GM10248 (cell line): ENCODE data around the gene RUFY3.
A peak's percentile ranks its signal among the peaks of the same experiment; 100 is the strongest.

Experiments
- CTCF ChIA-PET: fragments of 300-600 bp; sonication (Branson Sonifier 250); formaldehyde crosslinking; extraction: SDS; loops from one replicate; lab custom pipeline; 2021; ENCODE audit warnings: antibody characterized with exemption; lab: Yijun Ruan, JAX
- POLR2A ChIA-PET: fragments of 350-650 bp; sonication (Branson Sonifier 250); formaldehyde crosslinking; extraction: SDS; loops from one replicate; lab custom pipeline; 2020; ENCODE audit warnings: antibody characterized with exemption; lab: Yijun Ruan, JAX
- DNase-seq: peaks from one replicate; pipeline ENCODE4 v3.0.0; 2012; ENCODE audit errors: extremely low spot score
- TF ChIP-seq, protein P1 (sequence below): IDR thresholded peaks from 2 replicates; pipeline ENCODE4 v1.5.1; 2012; ENCODE audit warnings: mild to moderate bottlenecking, low read depth; ENCODE audit errors: extremely low read depth, missing control alignments, control extremely low read depth

The RUFY3 gene

DNA sequence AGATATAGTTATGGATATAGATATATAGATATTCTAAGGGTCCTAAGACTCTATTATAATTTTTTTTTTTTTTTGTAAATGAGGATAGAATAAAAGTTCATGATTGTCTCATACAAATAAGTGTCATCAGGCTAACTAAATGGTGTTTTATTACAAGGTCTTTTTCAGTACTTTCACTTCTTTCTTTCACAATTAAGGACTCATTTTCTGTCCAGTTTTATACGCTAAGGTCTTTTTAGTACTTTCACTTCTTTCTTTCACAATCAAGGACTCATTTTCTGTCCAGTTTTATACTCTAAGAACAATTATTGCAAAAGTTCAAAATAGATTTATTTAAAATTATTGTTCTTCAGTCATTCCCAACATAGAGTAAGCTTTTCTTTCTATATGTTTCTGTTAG is 32.7 kb downstream of the RUFY3 start:
- peak; percentile 45 for DNase-seq
- TF ChIP-seq, protein P1, sequence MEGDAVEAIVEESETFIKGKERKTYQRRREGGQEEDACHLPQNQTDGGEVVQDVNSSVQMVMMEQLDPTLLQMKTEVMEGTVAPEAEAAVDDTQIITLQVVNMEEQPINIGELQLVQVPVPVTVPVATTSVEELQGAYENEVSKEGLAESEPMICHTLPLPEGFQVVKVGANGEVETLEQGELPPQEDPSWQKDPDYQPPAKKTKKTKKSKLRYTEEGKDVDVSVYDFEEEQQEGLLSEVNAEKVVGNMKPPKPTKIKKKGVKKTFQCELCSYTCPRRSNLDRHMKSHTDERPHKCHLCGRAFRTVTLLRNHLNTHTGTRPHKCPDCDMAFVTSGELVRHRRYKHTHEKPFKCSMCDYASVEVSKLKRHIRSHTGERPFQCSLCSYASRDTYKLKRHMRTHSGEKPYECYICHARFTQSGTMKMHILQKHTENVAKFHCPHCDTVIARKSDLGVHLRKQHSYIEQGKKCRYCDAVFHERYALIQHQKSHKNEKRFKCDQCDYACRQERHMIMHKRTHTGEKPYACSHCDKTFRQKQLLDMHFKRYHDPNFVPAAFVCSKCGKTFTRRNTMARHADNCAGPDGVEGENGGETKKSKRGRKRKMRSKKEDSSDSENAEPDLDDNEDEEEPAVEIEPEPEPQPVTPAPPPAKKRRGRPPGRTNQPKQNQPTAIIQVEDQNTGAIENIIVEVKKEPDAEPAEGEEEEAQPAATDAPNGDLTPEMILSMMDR: no peak
- ChIA-PET POLR2A (interaction anchor here (0.6 kb wide), 2 partner anchors 49 to 253 kb away, joined by 3 to 4 read pairs; no protein-coding TSS in a partner anchor), CTCF (interaction anchor here (0.9 to 3.0 kb wide), 6 partner anchors 17 to 256 kb away, joined by 3 to 10 read pairs (median 3); partner anchors contain the start of gene MOB1B)

DNA sequence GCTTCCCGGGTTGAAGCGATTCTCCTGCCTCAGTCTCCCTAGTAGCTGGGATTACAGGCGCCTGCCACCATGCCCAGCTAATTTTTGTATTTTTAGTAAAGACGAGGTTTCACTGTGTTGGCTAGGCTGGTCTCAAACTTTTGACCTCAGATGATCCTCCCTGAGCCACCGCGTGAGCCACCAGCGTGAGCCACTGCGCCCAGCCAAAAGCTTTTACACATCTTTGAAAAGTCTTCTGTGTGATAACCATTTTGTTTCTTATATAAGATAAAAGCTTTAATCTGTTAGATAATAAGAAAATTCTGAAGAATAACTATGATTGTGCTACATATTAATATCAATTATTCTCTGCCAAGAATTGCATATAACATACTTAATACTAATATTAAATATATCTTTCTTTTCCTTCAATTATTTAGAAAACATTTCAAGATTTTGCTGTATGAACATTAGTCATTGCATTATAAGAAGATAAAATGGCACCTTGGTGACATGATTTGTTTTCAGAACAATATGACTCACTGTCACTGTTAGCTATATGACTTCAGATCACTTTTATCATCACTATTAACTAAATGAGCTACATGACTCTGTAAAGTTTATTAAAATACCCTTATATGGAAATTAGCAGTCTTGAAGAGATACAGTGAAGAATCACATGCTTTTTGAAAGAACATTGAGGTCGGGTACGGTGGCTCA is 33.4 kb downstream of the RUFY3 start:
- DNase-seq: no peak
- CTCF ChIA-PET: interaction anchor here (0.9 to 3.0 kb wide), 8 partner anchors 12 to 255 kb away, joined by 3 to 10 read pairs (median 3); partner anchors contain the start of gene MOB1B
- TF ChIP-seq, protein P1: no peak
- POLR2A ChIA-PET: interaction anchor here (0.6 kb wide), 1 partner anchor 252 kb away, joined by 3 read pairs; no protein-coding TSS in a partner anchor

DNA sequence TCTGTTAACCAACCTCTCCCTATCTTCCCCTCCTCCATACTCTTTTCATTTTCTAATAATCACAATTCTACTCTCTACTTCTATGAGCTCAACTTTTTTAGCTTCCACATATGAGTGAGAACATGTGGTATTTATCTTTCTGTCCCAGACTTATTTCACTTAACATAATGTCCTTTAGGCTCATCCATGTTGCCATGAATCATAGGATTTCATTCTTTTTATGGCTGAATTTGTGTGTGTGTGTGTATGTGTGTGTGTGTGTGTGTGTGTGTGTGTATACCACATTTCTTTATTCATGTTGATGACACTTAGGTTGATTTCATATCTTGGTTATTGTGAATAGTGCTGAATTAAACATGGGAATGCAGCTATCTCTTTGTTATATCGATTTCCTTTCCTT is 37.4 kb downstream of the RUFY3 start:
- ChIA-PET CTCF (interaction anchor here (1.0 to 2.2 kb wide), 3 partner anchors 21 to 35 kb away, joined by 3 to 7 read pairs (median 5); no protein-coding TSS in a partner anchor), POLR2A (no interaction called here)
- TF ChIP-seq, protein P1: no peak
- DNase-seq: no peak

DNA sequence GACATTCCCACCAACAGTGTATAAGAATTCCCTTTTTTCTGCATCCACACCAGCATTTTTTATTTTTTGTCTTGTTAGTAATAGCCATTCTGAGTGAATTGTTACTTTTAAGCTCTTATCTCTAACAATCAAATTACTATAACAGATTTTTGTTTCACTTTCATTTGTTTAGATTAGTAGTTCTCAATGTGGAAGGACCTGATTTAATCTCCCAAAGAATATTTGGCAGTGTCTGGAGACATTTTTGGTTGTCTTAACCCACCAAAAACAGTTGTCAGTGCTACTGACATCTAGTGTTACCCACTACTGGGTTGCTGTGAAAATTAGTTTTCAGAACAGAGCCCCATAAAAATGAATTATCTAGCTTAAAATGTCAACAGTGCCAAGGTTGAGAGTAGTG is 37.9 kb downstream of the RUFY3 start:
- POLR2A ChIA-PET: no interaction called here
- CTCF ChIA-PET: interaction anchor here (1.4 to 2.2 kb wide), 3 partner anchors 21 to 31 kb away, joined by 3 to 7 read pairs (median 5); no protein-coding TSS in a partner anchor
- TF ChIP-seq, protein P1: no peak
- no peak for DNase-seq

DNA sequence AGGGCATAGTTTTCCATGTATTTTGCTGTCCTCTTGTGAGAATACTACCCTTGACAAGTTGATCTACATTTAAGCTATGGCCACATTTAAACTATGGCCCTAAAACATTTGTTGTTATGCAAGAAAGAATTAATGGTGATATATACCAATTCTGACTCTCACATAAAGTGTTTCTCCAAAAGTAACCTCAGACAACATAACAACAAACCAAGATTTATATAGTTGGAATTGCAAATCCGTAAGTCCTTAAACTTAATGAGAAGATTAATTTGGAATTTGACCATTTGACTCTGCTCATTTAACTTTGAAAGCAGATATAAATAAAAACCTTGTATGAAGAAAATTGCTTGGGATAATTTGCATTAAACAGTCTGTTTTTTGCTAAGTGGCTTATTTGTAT is 38.9 kb downstream of the RUFY3 start:
- DNase-seq: no peak
- ChIA-PET CTCF (interaction anchor here (0.7 to 2.2 kb wide), 5 partner anchors 9 to 32 kb away, joined by 3 to 7 read pairs (median 4); no protein-coding TSS in a partner anchor), POLR2A (no interaction called here)
- TF ChIP-seq, protein P1: no peak

DNA sequence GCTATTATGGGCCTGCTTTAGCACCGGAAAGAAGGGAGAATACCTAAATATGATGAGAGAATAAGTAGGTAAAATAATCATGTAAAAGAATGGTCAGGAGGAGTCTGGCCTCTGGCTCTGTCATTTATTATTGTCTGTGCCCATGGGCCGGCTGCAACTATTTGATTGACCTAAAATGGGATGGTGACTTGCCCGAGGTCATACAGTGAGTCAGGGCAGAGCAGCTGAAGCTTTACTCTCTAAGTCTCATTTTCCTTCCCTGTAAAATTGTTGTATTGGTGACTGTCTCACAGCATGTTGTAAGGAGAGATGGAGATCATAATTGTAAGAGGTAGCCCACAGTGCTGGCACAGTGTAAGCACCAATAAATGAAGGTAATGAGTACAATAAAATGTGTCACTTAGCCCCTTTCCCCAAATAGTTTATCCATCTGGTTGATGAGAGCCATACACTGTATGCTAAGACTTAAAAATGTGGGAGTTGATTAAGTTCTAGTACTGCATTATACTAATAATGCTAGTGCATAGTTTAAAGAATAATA is 39.6 kb downstream of the RUFY3 start:
- TF ChIP-seq, protein P1: no peak

More for the DNA sequence above, 39.6 kb downstream of the RUFY3 start:
- no peak for DNase-seq
- ChIA-PET CTCF (interaction anchor here (0.7 to 2.2 kb wide), 4 partner anchors 9 to 25 kb away, joined by 3 to 7 read pairs (median 4); no protein-coding TSS in a partner anchor), POLR2A (no interaction called here)
